ENCODE measurements around the gene IL12RB2.

The IL12RB2 gene

DNA sequence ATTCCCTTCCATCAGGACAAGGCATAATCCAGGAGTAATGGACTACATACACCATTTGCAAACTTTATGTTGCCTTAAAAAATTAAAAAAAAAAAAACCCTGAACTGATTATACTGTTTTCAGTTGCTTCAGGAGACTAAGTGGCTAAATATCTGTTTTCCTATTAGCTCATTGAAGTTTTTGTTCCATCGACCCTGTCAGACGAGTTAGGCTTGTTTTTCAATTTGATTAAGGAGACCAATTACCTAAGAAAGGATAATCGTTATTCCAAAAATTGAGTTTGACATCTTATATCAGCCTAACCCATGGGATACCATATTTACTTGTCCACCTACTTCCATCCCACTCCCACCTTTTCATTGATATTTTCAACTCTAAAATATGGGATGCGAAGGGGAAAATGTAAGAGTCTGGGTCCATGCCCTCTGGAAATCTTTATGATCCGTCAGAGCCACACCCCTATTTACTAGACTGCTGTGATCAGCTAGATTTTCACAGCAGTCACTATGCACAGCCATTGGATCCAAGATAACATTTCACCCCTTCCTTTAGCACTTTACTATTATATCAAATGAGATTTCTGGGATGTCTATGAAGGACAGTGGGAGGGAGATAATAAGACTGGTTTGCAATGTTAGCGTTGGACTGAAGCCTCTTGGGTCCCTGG is 41.0 kb downstream of the IL12RB2 start:
- DNase-seq (ENCODE audit: low spot score): no peak

DNA sequence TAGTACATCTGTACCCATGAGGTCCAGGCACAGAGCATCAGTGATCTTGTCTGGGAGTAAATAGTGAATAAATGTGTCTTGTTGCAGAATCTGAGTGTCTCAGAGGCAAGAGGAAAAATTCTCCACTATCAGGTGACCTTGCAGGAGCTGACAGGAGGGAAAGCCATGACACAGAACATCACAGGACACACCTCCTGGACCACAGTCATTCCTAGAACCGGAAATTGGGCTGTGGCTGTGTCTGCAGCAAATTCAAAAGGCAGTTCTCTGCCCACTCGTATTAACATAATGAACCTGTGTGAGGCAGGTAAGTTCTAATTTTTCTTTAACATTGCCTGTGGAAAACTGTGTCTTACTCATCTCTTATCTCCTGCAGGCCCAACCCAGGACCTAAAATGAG is 43.1 kb downstream of the IL12RB2 start:
- DNase-seq (ENCODE audit: low spot score): no peak

DNA sequence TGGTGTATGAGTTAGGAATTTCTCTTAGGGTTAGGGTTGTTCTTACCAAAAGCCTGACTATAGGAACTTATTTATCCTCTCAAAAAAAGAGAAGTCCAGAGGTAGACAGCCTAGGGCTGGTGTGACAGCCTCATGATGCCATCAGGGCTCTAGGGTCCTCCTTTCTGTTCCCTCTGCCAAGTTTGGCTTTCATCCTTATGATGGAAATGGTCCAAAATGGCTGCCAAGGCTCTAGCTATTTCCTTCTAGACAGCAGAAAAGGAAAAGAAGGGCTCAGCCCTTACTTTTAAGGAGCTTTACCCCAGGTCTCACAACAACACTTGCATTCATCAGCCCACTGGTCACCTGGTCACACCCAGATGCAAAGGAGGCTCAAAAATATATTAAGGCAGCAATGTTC is 44.5 kb downstream of the IL12RB2 start:
- DNase-seq (ENCODE audit: low spot score): no peak

DNA sequence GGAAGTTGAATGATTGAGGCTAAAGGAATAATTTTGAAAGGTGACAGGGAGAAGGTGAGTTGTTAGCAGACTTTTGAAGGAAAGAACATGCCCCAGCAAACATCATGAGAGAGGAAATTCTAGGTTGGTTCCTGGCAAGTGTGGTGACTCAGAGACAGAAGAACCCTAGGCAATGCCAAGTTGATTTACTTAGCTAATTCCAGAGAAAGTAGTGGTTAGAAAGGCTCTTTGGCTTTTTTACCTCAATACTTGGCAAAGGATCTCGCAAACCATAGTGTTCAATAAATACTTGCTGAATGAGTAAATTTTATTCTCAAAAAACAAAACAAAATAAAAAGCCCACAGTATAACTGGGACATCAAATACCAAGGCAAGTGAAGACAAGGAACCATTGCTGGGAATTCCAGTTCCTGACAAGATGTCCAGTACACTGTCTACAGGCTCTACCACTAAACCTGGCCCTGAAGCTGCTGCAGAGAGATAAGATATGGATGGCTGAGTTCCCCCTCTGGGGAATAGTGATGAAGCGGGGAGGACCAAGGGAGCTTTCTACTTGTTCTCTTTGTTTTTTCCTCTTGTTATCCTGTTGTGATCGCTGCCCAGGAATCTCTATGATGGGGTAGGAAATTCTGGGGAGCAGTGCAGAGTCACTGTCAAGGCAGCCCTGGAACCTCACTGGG is 48.2 kb downstream of the IL12RB2 start:
- DNase-seq (ENCODE audit: low spot score): peak; percentile 71

DNA sequence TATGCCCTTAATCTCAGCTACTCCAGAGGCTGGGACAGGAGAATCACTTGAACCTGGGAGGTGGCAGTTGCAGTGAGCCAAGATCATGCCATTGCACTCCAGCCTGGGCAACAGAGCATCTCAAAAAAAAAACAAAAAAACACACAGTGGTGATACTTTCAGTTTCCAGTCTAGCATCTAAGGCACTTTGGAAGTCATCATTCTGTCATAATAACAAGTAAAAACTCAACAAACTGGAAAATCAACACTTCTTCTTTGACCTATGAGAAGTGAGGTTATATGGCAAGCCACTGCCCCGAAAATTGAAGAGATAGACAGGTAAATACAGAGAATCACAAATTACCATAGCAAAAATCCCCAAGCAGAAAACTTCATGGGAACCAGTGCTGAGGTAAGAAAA is 51.9 kb downstream of the IL12RB2 start:
- no peak for DNase-seq (ENCODE audit: low spot score)

DNA sequence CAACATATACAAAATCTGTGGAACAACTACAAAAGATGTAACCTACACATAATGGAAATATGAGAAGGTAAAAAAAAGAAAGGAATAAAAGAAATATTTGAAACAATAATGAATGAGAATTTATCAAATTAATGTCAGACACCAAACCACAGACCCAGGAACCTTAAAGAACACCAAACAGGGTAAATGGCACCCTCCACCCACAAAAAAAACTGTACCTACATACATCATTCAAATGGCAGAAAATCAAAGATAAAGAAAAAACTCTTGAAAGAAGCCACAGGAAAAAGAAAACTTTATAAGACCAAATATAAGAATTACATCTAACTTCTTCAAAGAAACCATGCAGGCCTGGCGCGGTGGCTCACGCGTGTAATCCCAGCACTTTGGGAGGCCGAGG is 54.0 kb downstream of the IL12RB2 start:
- DNase-seq (ENCODE audit: low spot score): no peak

DNA sequence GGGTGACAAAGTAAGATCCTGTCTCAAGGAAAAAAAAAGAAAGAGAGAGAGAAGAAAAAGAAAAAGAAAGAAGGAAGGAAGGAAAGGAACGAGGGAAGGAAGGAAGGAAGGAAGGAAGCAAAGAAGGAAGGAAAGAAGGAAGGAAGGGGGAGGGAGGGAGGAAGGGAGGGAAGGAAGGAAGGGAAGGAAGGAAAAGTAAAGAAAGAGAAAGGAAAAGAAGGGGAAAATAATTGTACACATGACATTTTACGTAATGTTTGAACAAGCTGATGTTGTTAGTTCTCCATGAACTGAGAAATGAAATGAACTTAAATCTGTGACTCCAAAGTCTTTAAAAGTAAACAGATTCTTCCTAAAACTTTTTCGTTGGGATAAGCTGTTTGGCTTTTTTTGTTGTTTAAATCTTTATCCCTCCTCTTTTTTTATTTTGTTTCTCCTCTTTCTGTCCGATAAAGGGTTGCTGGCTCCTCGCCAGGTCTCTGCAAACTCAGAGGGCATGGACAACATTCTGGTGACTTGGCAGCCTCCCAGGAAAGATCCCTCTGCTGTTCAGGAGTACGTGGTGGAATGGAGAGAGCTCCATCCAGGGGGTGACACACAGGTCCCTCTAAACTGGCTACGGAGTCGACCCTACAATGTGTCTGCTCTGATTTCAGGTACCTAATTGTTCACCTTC is 59.8 kb downstream of the IL12RB2 start:
- no peak for DNase-seq (ENCODE audit: low spot score)

DNA sequence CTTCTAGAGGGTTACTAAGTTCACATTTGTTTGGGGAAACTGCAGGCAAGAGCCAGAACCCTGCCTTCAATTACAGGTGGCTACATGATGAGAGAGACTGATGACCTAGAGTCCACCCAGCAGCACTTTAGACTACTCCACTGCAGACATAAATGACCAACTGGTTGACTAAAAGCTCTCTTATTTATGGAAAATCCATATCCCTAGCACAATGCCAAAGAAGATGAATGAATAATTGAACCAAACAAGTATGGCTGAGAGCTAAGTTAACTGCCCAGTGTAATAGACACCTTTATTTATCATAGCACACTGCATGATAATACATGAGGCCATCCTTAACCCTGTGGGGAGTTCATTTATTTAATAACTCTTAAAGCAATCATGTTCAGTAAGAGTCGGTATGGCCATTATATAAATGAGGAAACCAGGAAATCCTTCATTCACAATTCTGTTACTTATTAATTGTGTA is 60.4 kb downstream of the IL12RB2 start:
- no peak for DNase-seq (ENCODE audit: low spot score)

DNA sequence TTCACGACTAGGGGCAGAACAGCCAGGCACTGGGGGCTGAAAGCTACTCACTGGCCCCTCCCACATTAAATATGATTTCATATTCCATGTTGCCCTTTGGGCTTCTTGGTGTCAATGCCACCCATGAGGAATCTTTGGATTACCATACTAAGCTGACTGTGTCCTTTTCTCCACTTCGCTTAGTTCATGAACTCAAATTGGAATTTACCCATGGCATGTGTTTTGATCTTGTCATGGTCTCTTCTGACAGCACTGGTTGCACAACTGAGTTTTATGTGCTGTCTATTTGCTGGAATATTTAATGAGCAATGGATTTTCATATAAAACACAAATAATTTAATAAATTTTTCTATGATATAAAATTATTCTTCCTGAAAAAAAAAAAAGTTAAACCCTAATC is 63.4 kb downstream of the IL12RB2 start:
- no peak for DNase-seq (ENCODE audit: low spot score)

DNA sequence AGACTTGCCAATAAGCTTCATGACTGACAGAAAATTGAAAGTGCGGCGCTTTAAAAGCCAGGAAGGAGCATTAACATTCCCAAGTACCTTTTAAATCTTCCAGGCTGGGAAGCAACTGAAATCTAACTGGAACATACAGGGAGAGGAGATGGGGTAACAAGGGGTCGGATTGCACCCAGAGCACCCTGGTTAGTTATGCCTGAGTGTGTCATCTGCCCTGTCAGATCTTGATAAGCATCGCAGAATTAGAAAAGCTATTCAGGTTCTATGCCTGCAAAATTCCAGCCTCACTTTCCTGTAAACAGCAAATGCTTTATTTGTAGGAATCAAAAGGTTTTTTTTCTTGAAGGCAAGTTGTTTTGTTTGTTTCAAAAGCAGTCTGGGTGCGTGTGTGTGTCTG is 64.0 kb downstream of the IL12RB2 start:
- no peak for DNase-seq (ENCODE audit: low spot score)

DNA sequence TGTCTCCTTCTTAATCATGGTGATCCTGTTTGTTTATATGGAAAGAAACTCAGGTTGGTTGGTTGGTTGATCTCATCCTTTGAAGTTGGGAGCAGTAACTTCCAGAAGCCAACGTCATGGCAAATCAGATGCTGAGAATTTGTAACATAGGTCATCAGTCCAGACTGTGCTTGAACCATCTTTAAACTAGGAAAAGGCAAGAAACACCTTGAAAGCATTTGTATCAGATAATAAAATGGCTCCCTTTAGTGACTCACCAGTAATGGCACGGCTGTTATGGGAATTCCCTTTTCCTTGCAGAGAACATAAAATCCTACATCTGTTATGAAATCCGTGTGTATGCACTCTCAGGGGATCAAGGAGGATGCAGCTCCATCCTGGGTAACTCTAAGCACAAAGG is 64.5 kb downstream of the IL12RB2 start:
- no peak for DNase-seq (ENCODE audit: low spot score)

DNA sequence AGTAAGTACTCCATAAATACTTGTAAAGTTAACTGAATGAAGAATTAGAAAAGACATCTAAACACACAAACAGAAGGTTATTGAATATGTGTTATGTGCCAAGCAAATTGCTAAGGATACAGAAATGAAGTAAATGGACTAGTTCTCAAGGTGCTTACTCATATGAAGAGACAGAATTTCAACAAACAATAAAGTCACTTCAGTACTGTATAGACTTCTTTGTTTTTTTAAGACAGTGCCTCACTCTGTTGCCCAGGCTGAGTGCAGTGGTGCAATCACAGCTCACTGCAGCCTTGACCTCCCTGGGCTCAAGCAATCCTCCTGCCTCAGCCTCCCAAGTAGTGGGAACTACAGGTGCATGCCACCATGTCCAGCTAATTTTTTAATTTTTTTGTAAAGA is 65.2 kb downstream of the IL12RB2 start:
- no peak for DNase-seq (ENCODE audit: low spot score)

DNA sequence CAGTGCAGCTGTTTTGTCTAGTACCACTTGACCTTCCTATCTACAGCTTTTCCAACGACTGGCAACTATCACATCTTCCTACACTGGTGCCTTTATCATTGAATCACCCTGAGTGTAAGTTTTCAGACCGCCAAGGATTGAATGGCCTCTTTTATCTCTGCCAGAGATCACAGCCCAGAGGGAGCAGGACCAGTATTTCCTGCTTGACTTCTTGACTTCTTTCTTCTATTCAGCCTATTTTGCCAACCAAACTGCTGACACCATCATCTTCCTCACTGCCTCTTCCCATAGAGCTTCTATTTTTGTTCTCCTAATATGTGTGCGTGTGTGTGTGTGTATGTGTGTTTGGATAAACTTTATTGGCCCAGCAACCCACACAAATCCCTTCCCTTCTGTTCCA is 68.7 kb downstream of the IL12RB2 start:
- no peak for DNase-seq (ENCODE audit: low spot score)

DNA sequence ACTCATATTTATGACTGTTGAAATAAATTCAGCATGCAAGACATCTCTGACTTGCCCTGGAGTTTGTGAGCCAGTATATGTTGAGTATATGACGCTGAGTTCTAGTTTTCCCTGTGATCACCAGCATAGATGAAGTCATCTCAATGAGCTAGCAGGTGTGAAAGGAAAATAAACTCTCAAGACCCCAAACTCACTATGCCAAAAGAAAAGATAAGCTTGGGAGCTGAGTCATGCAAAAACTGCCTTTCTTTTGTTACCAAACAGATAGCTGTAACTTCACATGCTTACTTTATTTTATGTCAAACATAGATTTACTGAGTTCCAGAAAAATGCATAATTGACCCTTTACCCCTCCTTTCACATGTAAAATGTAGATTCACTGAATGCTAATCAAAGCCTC is 69.6 kb downstream of the IL12RB2 start:
- DNase-seq (ENCODE audit: low spot score): no peak

DNA sequence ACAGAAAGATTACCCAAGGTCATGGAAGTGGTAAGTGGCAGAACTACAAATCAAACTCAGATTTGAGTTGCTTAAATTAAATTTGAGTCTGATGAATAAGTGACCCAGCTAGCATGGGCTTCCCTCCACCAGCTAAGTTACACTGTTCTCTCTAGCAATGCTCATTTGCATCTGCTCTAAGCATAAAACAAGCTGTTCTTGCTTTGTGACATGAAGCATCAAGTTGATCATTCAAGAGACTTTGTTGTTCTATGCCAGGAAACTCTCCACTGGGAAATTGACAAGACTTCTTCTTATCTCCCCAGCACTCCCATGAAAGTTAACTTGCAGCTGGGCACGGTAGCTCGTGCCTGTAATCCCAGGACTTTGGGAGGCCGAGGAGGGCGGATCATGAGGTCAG is 73.5 kb downstream of the IL12RB2 start:
- no peak for DNase-seq (ENCODE audit: low spot score)

DNA sequence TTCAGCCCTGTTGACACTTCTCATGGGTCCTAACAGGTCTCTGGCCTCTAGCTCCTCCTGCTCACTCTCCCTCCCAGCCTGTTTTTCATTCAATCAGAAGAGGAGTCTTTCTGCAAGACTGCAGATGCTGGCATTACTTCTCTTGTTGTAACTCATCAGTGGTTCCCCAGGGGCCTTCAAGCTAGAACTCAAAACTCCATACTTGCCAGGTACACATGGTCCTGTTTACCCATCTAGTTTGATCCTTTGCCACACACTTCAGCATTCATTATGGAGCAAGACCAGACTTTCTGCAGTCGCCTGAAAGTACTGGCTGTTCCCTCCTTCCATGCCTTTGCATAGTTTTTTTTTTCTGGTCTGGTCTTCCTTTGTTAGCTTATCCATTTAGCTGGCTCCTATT is 74.6 kb downstream of the IL12RB2 start:
- DNase-seq (ENCODE audit: low spot score): no peak

DNA sequence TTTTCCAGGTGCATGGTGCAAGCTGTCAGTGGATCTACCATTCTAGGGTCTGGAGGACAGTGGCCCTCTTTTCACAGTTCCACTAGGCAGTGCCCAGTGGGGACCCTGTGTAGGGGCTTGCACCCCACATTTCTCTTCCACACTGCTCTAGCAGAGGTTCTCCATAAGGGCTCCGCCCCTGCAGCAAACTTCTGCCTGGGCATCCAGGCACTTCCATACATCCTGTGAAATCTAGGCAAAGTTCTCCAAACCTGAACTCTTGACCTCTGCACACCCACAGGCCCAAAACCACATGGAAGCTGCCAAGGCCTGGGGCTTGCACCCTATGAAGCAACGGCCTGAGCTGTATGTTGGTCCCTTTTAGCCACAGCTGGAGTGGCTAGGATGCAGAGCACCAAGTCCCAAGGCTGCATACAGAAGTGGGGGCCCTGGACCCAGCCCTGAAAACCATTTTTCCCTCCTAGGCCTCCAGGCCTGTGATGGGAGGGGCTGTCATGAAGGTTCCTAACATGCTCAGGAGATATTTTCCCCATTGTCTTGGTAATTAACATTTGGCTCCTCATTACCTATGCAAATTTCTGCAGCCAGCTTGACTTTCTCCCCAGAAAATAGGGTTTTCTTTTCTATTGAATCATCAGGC is 76.4 kb downstream of the IL12RB2 start:
- DNase-seq (ENCODE audit: low spot score): no peak

DNA sequence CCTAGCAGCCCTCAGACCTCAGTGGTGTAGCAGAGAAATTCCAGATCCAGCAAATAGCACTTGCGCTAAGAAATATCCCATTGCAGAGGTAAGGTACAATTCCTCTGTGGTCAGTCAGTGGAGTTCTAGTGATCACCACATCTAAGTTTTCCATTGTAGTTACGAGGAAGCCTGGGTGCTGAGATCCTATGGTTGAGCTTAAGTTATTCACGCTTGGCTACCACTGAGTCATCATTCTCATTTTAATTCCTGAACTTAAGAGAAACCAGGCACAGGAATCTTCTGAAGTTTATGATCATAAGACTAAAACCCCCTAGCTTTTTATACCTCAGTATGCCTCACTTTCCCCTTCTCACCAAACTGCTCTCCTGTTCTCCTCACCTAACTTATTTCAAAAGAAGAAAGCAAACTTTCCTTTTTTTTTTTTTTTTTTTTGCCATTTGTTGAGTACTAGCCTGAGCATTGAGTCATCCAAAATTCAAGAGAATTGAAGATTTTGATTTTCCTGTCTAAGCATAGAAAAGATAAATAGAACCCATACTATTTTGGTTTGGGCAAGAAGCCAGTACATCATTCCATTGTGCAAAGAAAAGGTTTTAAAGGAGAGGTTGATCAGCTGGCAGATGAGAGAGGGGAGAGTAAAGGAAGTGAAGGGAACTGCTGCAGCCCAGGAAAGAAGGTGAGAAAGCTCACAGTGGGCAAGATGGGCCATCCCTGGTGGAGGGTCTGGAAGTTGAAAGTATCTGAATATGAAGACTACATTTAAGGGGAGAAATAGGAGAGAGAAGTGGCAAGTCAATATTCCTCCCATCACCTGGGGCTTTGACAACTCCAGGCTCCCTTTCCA is 82.6 kb downstream of the IL12RB2 start:
- DNase-seq (ENCODE audit: low spot score): no peak

DNA sequence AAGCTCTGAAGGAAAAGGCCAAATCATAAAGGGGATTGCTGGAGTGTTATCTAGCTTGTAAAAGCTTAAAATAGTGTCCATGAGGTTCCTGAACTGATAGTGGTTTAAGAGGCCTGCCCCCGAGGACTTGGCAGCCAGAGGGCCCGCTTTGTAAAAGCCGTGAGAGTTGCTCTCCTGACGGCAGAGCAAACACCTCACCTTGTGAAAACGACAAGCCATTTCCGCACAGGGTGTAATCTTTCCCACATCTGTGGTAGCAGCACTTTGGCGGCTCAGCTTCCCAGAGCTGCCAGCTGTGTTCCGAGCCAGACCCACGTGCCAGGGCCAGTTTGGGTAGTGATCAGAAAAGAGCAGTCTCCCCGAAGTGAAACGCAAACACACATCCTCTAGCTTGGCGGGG is 85.6 kb downstream of the IL12RB2 start:
- no peak for DNase-seq (ENCODE audit: low spot score)

DNA sequence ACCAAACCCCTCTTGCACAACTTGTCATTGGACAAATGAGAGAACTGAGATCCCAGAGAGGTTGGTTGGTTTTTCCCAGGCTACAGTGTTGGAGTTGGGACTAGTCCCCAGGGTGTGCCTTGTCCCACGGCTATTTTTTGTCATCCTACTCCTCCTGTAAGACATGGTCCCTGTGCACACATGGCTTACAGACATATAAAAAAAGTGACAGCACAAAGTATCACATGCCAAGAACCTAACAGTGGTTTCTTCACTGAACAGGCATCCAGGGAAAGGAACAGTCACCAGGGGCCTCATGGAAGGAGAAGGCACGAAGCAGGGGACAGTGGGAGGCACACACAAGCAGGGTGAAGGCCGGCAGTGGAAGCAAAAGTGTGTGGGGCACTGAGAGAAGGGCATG is 86.1 kb downstream of the IL12RB2 start:
- no peak for DNase-seq (ENCODE audit: low spot score)

DNA sequence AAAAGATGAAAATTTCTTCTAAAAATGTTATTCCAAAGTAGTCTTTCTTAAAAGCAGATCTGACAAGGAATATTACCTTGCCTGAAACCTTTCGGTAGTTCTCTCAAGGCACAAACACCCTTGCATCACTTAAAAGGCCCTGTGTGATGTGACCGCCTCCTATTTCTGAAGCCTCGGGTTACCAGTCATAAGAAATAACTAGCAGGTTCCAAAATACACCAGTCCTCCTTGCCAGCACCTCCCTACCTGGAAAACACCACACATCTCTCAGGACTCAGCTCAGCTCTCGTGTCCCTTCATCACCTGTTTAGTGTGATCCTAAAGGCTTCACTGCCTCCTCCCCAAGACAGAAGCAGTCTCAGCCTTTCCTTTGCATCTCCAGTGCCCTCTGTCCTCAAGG is 86.9 kb downstream of the IL12RB2 start:
- DNase-seq (ENCODE audit: low spot score): no peak

Measured in AG20443 (cell line).